GM12878 (cell line): ENCODE measurements around the gene PTBP1.

Experiments
- BRCA1 ChIP-seq: IDR thresholded peaks from 2 replicates; pipeline ENCODE4 v1.6.1; 2011; ENCODE audit warnings: low read depth, low read length, improper control_type of control experiment
- CTCF ChIP-seq, 3 experiments: IDR thresholded peaks in 2 of 3; conservative IDR thresholded peaks in 1 of 3; 2 replicates each; pipeline ENCODE4 v1.5.1; 2011; ENCODE audit warnings: low read depth in 3 of 3, low read length in 3 of 3, mild to moderate bottlenecking in 3 of 3, control low read depth in 2 of 3, moderate library complexity in 2 of 3, inconsistent platforms in 1 of 3, mixed read lengths in 1 of 3; ENCODE audit not compliant: control insufficient read depth in 2 of 3, insufficient read depth in 1 of 3; ENCODE audit errors: extremely low read depth in 1 of 3
- GABPA ChIP-seq: IDR thresholded peaks from 2 replicates; pipeline ENCODE4 v1.6.1; 2014; ENCODE audit warnings: antibody characterized with exemption, low read depth, mild to moderate bottlenecking, inconsistent platforms
- KAT2A ChIP-seq: conservative IDR thresholded peaks from 2 replicates; pipeline ENCODE4 v1.6.1; 2011; ENCODE audit warnings: low read depth, low read length; ENCODE audit not compliant: control insufficient read depth
- MTA3 ChIP-seq: IDR thresholded peaks from 2 replicates; pipeline ENCODE4 v1.6.1; 2012; ENCODE audit warnings: low read length, inconsistent platforms, borderline replicate concordance

GRCh38 chr19:756236-756635, 41.0 kb upstream of the PTBP1 start:
- no peak for TF ChIP-seq BRCA1
- TF ChIP-seq CTCF (IDR thresholded peaks at IDR 0.05 in 2 of 3, conservative IDR thresholded peaks at IDR 0.05 in 1 of 3; ENCODE audit: control insufficient read depth in 2 of 3, extremely low read depth in 1 of 3, insufficient read depth in 1 of 3, low read depth in 3 of 3, low read length in 3 of 3), result no peak
- no peak for TF ChIP-seq KAT2A
- TF ChIP-seq MTA3, result no peak
- TF ChIP-seq GABPA, result no peak
